Hematopoietic multipotent progenitor cell treated with erythropoietin and hydrocortisone succinate and interleukin-3 and kit ligand, for 8 days (in vitro differentiated cells): ENCODE results near the gene UBE2E1.

Experiments
- DNase-seq: peaks from one replicate; pipeline ENCODE4 v3.0.0-alpha.2; 2015

UBE2E1 gene

GRCh38 chr3:23920151-23920655, 114.4 kb downstream of the UBE2E1 start:
- peak; percentile 22 for DNase-seq

- peak; percentile 53 for DNase-seq
Measured at GRCh38 chr3:23921052-23921511, 115.3 kb downstream of the UBE2E1 start.

- DNase-seq, result no peak
Measured at GRCh38 chr3:23923786-23924185, 118.0 kb downstream of the UBE2E1 start.

GRCh38 chr3:23926246-23926645, 120.5 kb downstream of the UBE2E1 start:
- DNase-seq, result no peak

GRCh38 chr3:23926736-23927135, 121.0 kb downstream of the UBE2E1 start:
- DNase-seq, result no peak

- DNase-seq, result no peak
Measured at GRCh38 chr3:23928524-23928923, 122.8 kb downstream of the UBE2E1 start.

GRCh38 chr3:23931597-23931996, 125.8 kb downstream of the UBE2E1 start:
- DNase-seq, result no peak

GRCh38 chr3:23932571-23932970, 126.8 kb downstream of the UBE2E1 start:
- no peak for DNase-seq

- no peak for DNase-seq
Measured at GRCh38 chr3:23934253-23934652, 128.5 kb downstream of the UBE2E1 start.

GRCh38 chr3:23937296-23937695, 131.5 kb downstream of the UBE2E1 start:
- DNase-seq, result no peak

- DNase-seq, result peak; percentile 78
Measured at GRCh38 chr3:23938688-23939087, 132.9 kb downstream of the UBE2E1 start.

- no peak for DNase-seq
Measured at GRCh38 chr3:23940775-23941174, 135.0 kb downstream of the UBE2E1 start.
